ENCODE data around the gene SMIM14.
"Not testable (repeated sequence)": the region's sequence is repeated elsewhere in the genome, so short reads cannot be mapped to it uniquely, and the experiment has no call there.

SMIM14 gene

DNA sequence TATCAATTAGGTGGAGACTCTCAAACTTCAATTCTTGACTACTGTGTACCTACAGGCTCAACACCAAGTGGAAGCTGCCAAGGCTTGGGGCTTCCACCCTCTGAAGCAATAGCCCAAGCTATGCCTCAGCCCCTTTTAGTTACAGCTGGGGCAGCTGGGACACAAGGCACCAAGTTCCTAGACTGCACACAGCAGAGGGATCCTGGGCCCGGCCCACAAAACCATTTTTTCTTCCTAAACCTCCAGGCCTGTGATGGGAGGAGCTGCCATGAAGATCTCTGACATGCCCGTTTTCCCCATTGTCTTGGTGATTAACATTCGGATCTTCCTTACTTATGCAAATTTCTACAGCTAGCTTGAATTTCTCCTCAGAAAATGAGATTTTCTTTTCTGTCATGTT lies 108.0 kb downstream of the SMIM14 start:
- no peak for DNase-seq (ENCODE audit: low spot score)

DNA sequence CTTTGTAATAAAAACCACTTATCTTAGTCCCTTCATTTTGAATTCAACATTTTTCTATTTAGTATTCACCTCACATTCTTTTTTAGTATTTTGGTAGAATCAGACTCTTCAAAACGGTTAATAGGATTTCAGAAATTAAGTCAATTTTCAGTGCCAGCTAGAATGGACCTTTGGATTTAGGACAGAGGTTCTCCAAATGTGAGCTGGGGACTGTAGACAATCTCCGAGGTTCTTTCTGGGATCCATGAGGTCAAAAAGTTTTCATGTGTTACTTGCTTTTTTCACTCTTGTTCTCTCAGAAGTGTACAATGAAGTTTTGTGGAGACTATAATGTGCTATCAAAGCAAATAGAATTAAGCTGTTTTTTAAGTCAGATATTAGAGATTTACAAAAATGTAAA lies 109.1 kb downstream of the SMIM14 start:
- no peak for DNase-seq (ENCODE audit: low spot score)

DNA sequence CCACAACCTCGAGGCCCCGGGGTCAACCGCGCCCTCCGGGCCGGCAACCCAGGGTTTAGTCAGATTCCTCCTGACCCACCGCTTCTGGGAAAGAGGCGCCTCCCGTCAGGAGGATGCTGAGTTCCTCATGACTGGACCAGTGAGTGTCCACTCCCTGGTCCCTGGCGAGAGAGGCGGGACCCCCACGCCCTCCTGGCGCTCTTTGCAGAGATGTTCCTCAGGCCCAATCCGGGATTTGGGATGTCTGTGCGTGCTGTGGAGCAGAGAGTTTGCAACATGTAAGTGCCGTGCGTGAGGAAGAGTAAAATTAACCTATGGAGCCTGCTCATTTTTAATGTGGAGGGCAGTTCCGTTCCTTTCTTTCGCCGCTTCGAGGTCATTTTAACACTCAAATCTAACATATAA lies 110.6 kb downstream of the SMIM14 start:
- DNase-seq (ENCODE audit: low spot score), result no peak

DNA sequence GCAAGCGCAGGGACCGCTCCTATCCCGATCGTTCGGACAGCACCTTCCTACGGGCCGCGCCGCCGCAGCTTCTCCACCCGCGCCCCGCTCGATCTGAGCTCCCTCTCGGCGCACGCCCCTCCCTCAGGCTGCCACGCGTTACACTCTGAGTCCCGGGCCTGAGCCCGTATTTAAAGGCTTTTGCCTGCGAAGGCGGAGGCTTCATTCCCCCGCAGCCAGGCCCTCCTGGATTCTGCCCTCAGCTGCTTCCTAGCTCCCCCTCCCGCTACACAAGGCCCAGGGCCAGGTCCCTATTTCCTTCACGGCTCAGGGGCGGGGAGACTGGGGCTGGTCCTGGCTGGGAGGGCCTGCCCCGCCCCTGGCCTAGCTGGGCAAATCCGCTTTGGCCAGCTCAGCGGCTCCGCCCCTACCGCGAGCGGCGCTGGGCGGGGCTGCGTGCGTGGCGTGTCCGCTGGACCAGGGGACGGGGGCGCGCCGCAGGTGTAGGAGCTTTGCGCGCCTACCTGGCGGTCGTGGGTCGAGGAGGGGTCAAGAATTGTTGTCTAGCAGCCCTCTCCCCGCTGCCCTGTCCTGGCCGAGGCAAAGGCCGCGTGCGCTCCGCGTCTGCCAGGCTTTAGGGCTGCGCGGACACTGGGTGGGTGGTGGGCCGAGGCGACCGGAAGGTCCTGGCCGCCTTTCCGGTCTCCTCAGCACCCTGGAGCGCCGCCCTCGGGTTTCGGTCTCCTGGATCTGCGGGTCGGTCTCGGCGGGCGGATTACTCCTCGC lies 111.2 kb downstream of the SMIM14 start, which contains the start of gene UGDH:
Gene UGDH, minus strand, starts transcription at position 144 of the 765 bp plus-strand sequence. CDS start 5,927 bp downstream, outside the sequence.
- peak; percentile 99 for DNase-seq (ENCODE audit: low spot score)

- peak; percentile 37 for DNase-seq (ENCODE audit: low spot score)
Measured at GRCh38 chr4:39526765-39527295, 111.8 kb downstream of the SMIM14 start.

DNA sequence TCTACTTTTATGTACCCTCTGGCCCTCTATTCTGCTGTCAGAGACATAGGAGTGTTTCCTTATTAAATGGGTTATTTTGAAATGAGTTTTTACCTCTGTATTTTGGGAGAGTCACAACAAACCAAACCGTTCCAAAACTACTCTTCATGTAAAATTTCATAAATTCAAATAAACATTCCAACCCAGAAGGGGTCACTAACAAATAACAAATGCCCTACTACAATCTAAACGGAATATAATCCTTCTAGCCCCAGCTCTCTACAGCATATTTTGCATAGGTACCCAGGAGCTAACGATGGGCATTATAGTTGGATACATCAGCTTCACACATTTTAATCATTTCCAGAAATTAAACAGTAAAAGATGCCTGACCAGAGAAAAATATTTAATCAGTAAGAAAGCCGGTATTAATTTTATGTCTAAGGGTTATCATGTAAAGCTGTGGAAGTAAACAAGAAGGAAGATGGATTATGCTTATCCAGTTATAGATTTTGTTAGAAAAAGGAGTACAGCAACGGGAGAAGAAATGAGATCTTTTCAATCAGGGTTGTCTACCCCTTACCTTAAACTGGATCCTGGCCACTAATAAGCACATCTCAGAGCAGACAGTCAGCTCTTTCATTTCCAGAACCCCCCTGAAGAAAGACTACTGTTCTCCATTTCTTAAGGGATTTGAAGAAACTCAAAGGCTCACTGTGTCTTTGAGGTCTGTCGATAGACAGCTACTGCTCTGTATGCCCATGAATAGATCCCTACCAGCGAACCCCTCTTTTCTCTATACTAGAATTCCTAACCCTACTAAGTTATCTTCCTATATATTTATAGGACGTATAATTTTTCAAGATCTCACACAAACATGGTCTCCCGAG lies 112.6 kb downstream of the SMIM14 start:
- peak; percentile 39 for DNase-seq (ENCODE audit: low spot score)

DNA sequence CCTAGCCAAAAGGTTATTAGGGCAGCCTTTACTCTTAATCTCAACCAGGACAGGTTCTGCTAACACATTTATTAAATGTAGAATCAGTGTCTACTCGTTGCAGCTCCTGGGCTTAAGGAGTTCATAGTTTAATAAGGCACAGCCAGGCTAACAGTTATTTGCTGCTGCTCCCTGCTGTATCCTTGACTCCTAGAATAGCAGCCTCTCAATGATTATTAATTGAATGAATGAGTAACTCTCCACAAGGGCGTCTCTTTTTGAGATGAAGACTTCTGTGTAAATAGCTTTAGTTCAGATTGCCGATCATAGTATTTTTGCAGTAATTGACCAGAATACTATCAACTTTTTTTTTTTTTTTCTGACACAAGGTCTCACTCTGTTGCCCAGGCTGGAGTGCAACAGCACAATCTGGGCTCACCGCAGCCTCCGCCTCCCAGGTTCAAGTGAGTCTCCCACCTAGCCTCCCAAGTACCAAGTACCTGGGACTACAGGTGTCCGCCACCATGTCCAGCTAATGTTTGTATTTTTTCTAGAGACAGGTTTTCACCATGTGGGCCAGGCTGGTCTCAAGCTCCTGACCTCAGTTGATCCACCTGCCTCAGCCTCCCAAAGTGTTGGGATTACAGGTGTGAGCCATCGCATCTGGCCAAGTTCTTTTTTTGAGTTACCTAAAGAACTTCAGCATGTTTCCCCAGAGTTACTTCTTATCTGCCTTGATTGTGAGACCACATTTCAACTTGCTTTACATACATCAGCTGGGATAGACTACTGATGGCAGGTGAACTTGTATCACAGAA lies 114.3 kb downstream of the SMIM14 start:
- DNase-seq (ENCODE audit: low spot score), result no peak

- no peak for DNase-seq (ENCODE audit: low spot score)
Measured at GRCh38 chr4:39522068-39522467, 116.6 kb downstream of the SMIM14 start.

DNA sequence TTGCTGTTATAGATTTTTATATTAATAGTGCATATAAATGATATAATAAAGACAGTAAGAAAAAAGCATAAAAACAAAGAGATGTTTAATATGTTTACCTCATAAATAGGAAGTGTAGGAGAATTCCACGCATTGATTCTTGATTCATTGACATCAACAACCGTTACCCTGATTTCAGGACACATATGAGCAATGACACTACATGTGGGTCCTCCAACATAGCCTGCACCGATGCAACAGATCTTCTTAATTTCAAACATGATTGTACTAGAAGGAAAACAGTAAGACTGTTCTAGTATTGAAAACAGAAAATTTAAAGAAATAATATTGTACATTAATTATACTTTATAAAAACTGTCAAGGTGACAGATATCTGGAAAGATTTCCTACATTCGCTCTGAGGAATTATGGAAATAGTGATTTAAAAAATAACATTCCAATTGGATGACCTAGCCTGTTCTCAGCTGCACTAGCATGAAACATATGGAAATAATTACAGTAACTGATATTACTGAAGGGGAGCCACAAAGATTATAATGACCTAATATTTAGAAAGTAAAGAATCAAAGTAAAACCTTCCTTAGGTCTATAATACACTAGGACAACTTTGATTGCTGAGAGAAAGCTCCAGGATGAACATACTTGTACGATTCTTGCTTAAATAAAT lies 117.3 kb downstream of the SMIM14 start:
- no peak for DNase-seq (ENCODE audit: low spot score)

DNA sequence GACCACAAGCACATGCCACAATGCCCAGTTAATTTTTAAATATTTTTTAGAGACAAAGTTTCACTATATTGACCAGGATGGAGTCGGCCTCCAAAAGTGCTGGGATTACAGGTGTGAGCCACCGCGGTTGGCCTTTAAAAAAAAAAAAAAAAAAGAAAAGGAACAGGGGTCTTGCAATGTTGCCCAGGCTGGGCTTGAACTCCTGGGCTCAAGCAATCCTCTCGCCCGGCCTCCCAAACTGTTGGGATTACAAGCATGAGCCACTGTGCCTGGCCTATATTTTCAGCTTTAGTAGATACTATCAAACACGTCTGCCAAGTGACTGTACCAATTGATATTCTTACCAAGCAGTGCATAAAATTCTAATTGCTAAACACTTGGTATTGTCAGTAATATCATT lies 120.2 kb downstream of the SMIM14 start:
- no peak for DNase-seq (ENCODE audit: low spot score)

- DNase-seq (ENCODE audit: low spot score), result no peak
Measured at GRCh38 chr4:39516407-39516966, 122.2 kb downstream of the SMIM14 start.

- DNase-seq (ENCODE audit: low spot score), result not testable (repeated sequence)
Measured at GRCh38 chr4:39515669-39516401, 122.8 kb downstream of the SMIM14 start.

- no peak for DNase-seq (ENCODE audit: low spot score)
Measured at GRCh38 chr4:39514888-39515401, 123.7 kb downstream of the SMIM14 start.

- not testable (repeated sequence) for DNase-seq (ENCODE audit: low spot score)
Measured at GRCh38 chr4:39514266-39514665, 124.4 kb downstream of the SMIM14 start.

DNA sequence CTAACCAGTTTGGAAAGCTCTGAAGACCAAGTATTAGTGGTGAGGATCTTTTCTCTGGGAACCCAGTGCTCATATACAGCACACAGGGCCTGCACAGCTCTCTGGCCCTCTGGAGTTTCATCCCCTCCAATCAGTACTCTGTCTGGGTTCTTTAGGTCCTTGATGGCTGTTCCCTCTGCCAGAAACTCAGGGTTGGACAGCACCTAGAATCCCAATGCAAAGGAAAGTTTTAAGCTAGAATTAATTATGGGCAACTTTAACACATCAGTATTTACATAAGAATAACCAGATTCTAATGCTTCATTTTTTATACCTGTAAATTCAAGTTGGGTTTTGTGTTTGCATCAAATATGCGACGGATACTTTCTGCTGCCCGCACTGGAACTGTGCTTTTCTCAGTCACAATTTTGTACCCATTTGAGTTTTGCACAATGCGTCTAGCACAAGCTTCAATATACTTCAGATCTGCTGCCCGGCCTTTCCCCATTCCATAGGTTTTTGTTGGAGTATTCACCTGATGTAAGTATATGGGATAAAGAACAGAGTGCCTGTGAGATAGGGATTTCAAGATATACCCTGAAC lies 128.2 kb downstream of the SMIM14 start:
- DNase-seq (ENCODE audit: low spot score), result no peak

DNA sequence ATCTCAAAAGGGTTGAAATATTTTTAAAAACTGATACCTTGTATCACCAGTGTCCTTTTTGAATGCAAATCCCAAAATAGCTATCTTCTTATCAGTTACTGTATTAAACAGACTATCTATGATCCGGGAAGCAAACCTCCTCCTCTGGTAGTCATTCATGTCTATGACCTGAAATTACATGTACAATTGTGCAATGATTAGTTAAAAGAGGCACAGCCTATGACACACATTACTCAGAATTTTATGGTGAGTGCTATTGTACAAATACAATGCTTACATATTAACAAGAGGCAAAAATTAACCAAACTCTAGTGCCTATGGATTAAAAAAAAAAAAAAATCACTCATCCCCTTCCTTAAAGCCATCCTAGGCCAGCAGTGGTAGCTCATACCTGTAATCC lies 133.1 kb downstream of the SMIM14 start:
- DNase-seq (ENCODE audit: low spot score), result no peak

DNA sequence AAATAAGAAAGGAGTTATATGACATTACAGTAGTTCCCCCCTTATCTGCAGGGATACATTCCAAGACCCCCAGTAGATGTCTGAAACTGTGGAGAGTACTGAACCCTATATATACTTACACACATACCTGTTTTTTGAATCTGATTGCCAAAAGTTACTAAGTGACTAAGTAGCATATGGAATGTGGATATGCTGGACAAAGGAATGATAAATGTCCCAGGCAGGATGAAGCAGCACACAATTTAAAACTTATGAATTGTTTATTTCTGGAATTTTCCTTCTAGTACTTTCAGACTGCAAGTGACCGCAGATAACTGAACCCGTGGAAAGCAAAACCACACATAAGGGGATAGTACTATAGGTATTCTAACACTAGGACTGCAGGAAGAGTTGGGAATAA lies 134.1 kb downstream of the SMIM14 start:
- DNase-seq (ENCODE audit: low spot score), result no peak

DNA sequence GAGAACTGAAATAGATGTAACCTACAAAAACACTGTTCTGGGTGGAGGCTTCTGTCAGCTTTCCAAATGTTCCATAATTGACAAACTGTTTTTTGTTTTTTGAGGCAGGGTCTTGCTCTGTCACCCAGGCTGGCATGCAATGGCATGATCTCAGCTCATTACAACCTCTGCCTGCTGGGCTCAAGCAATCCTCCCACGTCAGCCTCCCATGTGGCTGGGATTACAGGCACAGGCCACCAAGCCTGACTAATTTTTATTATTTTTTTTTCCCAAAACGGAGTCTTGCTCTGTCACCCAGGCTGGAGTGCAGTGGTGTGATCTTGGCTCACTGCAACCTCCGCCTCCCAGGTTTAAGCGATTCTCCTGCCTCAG lies 136.0 kb downstream of the SMIM14 start:
- DNase-seq (ENCODE audit: low spot score), result not testable (repeated sequence)

DNA sequence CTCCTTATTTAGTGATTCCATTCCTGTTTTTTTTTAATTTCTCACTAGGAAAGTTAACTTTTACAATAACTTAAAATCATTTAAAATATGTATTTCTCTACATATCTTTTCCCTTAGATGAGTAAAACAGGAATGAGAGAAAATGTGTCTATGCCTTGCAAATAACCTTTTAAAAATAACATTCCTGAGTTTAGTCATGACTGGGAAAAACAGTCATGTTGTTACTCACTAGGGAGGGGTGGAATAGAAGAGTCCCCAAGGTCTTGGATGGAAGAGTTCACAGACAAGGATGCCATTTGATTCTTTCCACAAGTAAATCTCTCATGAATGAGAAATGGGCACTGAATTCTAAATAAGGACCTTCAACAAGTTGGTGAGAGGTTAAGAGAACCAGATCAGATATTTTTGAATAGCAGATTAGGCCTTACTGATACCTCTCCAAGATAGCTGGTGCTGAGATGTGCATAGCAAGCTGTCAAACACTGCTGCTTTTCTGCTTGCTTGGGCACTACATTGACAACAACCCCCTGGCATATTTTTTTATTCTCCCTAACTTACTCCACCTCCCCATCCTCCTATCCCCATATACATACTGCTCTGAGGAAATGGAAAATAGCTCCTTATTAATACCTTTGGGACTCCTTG lies 136.5 kb downstream of the SMIM14 start:
- no peak for DNase-seq (ENCODE audit: low spot score)

- DNase-seq (ENCODE audit: low spot score), result no peak
Measured at GRCh38 chr4:39498727-39499020, 140.0 kb downstream of the SMIM14 start.

All from cerebellar cortex (tissue), 1 donor.